GM12878 (cell line): ENCODE measurements around the gene TCERG1. TPM values are rescaled to one million over a fixed set of nuclear protein-coding genes. Genes with fewer than 3 reads are reported as not detected.

Experiments
- BCL3 ChIP-seq: IDR thresholded peaks from 2 replicates; pipeline ENCODE4 v1.6.1; 2011; ENCODE audit warnings: borderline replicate concordance, low read depth, mild to moderate bottlenecking, moderate library complexity, low read length; ENCODE audit not compliant: insufficient read depth, poor library complexity, severe bottlenecking
- KLF5 ChIP-seq: fragments of 450-650 bp; IDR thresholded peaks from 2 replicates; pipeline ENCODE4 v1.6.1; 2014; ENCODE audit warnings: mild to moderate bottlenecking; ENCODE audit not compliant: partially characterized antibody
- NR2C1 ChIP-seq: fragments of 450-650 bp; IDR thresholded peaks from 2 replicates; pipeline ENCODE4 v1.6.1; 2017; ENCODE audit warnings: antibody characterized with exemption, mild to moderate bottlenecking, moderate library complexity
- ZNF592 ChIP-seq: fragments of 450-650 bp; IDR thresholded peaks from 2 replicates; pipeline ENCODE4 v1.6.1; 2017; ENCODE audit warnings: mild to moderate bottlenecking, moderate library complexity
- polyA plus RNA-seq, 11 experiments: library from polyadenylated mRNA; depleted of rRNA in 4 of 11; unstranded in 6 of 11; stranded (reverse) in 5 of 11; fragments of >200 nt; fragmentation: Nextera tagmentation in 4 of 11; fragmentation: Illumina TruSeq in 1 of 11; extraction: Ambion mirVana in 4 of 11; extraction: Trizol in 1 of 11; gene quantifications; 1 replicate in 1 of 11; 2 replicates in 10 of 11; pipeline versions ENCODE4 v1.2.1 to v1.2.3, GENCODE V29; 2011 to 2016; ENCODE audit warnings: inconsistent platforms in 2 of 11, missing spikeins in 2 of 11, low read depth in 1 of 11
- total RNA-seq, 4 experiments: library from RNA; depleted of rRNA in 3 of 4; stranded (reverse); fragments of >200 nt in 3 of 4; fragmentation: Illumina TruSeq in 1 of 4; extraction: Trizol in 1 of 4; gene quantifications; 2 replicates each; pipeline versions ENCODE4 v1.2.1 to v1.2.3, GENCODE V29; 2013 to 2021
- TF ChIP-seq, protein P1 (sequence below): fragments of 450-650 bp; IDR thresholded peaks from 2 replicates; pipeline ENCODE4 v1.6.1; 2018; ENCODE audit warnings: mild to moderate bottlenecking, low read depth, moderate library complexity; ENCODE audit not compliant: partially characterized antibody
- TF ChIP-seq, protein P2 (sequence below): fragments of 150-350 bp; IDR thresholded peaks from 2 replicates; pipeline ENCODE4 v1.6.1; 2016; ENCODE audit warnings: low read depth, low read length

TCERG1 gene
- total and polyA plus RNA-seq, 10 of the 15 experiments (the other 5 are each of a cell fraction or from before 2014, with no cell fraction given), result 51.5 to 131 (median 91.6) TPM

DNA sequence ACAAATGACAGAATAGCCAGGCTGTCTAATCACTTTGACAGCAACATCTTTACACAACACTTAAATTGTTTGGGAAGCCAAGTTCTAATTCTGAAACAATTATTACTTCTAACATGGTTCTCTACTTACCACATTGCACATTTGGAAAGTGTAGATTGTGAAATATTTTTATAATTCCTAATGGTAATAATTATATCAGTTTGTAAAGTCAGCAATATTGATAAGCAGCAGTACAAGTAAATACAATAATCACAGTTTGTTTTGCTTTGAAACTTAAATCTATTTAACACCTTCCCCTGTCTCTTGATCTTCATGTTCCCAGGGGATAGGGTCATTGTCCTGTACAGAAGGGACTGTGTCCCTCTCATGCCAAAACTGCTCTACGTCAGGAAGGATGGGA is 67.4 kb downstream of the TCERG1 start (continued):
- TF ChIP-seq ZNF592, result no peak
- TF ChIP-seq, protein P1, sequence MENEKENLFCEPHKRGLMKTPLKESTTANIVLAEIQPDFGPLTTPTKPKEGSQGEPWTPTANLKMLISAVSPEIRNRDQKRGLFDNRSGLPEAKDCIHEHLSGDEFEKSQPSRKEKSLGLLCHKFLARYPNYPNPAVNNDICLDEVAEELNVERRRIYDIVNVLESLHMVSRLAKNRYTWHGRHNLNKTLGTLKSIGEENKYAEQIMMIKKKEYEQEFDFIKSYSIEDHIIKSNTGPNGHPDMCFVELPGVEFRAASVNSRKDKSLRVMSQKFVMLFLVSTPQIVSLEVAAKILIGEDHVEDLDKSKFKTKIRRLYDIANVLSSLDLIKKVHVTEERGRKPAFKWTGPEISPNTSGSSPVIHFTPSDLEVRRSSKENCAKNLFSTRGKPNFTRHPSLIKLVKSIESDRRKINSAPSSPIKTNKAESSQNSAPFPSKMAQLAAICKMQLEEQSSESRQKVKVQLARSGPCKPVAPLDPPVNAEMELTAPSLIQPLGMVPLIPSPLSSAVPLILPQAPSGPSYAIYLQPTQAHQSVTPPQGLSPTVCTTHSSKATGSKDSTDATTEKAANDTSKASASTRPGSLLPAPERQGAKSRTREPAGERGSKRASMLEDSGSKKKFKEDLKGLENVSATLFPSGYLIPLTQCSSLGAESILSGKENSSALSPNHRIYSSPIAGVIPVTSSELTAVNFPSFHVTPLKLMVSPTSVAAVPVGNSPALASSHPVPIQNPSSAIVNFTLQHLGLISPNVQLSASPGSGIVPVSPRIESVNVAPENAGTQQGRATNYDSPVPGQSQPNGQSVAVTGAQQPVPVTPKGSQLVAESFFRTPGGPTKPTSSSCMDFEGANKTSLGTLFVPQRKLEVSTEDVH, result no peak
- TF ChIP-seq, protein P2, sequence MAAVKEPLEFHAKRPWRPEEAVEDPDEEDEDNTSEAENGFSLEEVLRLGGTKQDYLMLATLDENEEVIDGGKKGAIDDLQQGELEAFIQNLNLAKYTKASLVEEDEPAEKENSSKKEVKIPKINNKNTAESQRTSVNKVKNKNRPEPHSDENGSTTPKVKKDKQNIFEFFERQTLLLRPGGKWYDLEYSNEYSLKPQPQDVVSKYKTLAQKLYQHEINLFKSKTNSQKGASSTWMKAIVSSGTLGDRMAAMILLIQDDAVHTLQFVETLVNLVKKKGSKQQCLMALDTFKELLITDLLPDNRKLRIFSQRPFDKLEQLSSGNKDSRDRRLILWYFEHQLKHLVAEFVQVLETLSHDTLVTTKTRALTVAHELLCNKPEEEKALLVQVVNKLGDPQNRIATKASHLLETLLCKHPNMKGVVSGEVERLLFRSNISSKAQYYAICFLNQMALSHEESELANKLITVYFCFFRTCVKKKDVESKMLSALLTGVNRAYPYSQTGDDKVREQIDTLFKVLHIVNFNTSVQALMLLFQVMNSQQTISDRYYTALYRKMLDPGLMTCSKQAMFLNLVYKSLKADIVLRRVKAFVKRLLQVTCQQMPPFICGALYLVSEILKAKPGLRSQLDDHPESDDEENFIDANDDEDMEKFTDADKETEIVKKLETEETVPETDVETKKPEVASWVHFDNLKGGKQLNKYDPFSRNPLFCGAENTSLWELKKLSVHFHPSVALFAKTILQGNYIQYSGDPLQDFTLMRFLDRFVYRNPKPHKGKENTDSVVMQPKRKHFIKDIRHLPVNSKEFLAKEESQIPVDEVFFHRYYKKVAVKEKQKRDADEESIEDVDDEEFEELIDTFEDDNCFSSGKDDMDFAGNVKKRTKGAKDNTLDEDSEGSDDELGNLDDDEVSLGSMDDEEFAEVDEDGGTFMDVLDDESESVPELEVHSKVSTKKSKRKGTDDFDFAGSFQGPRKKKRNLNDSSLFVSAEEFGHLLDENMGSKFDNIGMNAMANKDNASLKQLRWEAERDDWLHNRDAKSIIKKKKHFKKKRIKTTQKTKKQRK, result no peak
- no peak for TF ChIP-seq KLF5
- TF ChIP-seq BCL3, result no peak
- TF ChIP-seq NR2C1, result no peak
